Skeletal muscle satellite cell (primary cell): ENCODE results near the gene VAV2.
A peak's percentile ranks its signal among the peaks of the same experiment; 100 is the strongest.

ENCODE experiments used
- H3K27me3 ChIP-seq: 2 replicates; pipeline ENCODE4 v1.7.0; 2013; ENCODE audit warnings: low read length; ENCODE audit not compliant: control insufficient read depth, insufficient read depth
- H3K36me3 ChIP-seq: 2 replicates; pipeline ENCODE4 v1.7.0; 2013; ENCODE audit warnings: mild to moderate bottlenecking, control low read depth, low read length; ENCODE audit not compliant: insufficient read depth
- H3K4me1 ChIP-seq: 2 replicates; pipeline ENCODE4 v1.7.0; 2013; ENCODE audit warnings: low read length; ENCODE audit not compliant: control insufficient read depth, insufficient read depth
- H3K4me2 ChIP-seq: 2 replicates; pipeline ENCODE4 v1.7.0; 2013; ENCODE audit warnings: mild to moderate bottlenecking, low read length
- H3K4me3 ChIP-seq: 2 replicates; pipeline ENCODE4 v1.7.0; 2013; ENCODE audit warnings: low read length
- H3K9ac ChIP-seq: 2 replicates; pipeline ENCODE4 v1.7.0; 2013; ENCODE audit warnings: mild to moderate bottlenecking, low read depth, low read length, moderate library complexity
- H3K9me3 ChIP-seq: replicated peaks from 2 replicates; pipeline ENCODE4 v1.7.0; 2013; ENCODE audit warnings: mild to moderate bottlenecking, control low read depth, low read length

Gene VAV2

DNA sequence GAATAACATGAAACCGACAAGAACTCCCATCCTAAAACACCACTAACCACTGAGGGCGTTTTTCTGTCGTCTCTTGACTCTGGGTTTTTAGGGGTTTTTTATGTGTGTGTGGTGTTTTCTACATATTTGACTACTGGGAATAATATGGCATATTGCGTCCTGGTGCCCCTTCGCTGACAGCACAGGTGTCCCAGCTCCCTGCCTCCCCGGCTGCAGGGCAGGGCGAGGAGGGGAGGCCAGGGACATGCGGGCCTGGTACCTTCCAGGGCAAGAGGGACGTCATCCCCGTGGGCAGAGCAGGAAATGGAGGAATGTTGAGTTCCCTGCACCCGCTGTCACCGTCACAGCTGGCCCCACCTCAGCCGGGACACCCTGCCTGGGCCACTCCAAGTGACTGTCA lies 34.8 kb downstream of the VAV2 start:
- Histone ChIP-seq H3K4me1 (peaks cover 35% of the 10 kb centered on the region), H3K4me2 (peak overlapping the region; percentile 66), H3K27me3 (no peaks in the 10 kb centered on the region)

GRCh38 chr9:133956520-133957076 lies 35.5 kb downstream of the VAV2 start:
- Histone ChIP-seq H3K27me3 (no peaks in the 10 kb centered on the region), H3K4me3 (peak overlapping the region; percentile 28), H3K9ac (peak overlapping the region; percentile 43), H3K4me2 (peak overlapping the region; percentile 66), H3K4me1 (peaks cover 35% of the 10 kb centered on the region), H3K36me3 (peaks cover 3% of the 10 kb centered on the region), H3K9me3 (no peaks in the 10 kb centered on the region)

More for the DNA sequence above, 34.8 kb downstream of the VAV2 start:
- Histone ChIP-seq H3K9ac (peak overlapping the region; percentile 43), H3K4me3 (no peak overlapping the region), H3K9me3 (no peaks in the 10 kb centered on the region), H3K36me3 (no peaks in the 10 kb centered on the region)

DNA sequence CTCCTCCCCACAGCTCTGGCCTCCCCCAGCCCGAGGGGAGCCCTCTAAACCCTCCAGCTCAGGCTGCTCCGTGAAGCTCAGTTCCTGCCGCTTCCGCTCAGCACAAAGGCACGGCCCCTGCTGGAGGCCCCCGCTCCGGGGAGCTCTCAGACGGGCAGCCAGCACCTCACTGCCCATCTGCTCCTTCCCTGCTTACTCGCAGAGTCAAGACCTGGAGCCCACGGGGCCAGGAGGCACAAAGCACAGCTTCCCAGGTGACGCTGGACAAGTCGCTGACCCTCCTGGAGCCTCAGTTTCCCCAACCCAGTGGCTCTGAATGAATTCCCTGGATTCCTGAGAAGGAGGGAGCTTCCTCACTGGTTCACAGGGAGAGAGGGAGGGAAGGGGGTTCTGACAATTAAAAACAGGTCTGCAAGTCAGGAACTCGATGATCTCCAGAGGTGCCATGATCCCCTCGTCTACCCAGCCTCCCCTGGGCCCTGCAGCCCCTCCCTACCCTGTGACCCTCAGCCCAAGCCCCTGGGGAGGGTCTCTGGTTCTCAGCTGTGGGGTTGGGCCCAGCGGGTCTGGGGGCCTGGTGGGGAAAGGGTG lies 36.2 kb downstream of the VAV2 start:
- Histone ChIP-seq H3K36me3 (peaks cover 8% of the 10 kb centered on the region), H3K9ac (peak overlapping the region; percentile 43), H3K27me3 (no peaks in the 10 kb centered on the region), H3K9me3 (no peaks in the 10 kb centered on the region), H3K4me3 (peak overlapping the region; percentile 29), H3K4me2 (peak overlapping the region; percentile 66), H3K4me1 (peaks cover 37% of the 10 kb centered on the region)

- no peak overlapping the region for H3K9ac ChIP-seq
- H3K36me3 ChIP-seq: peaks cover 8% of the 10 kb centered on the region
- H3K27me3 ChIP-seq: no peaks in the 10 kb centered on the region
- peaks cover 32% of the 10 kb centered on the region for H3K4me1 ChIP-seq
- H3K4me3 ChIP-seq: no peak overlapping the region
- no peaks in the 10 kb centered on the region for H3K9me3 ChIP-seq
- no peak overlapping the region for H3K4me2 ChIP-seq
Measured at GRCh38 chr9:133954862-133955529, 37.1 kb downstream of the VAV2 start.

DNA sequence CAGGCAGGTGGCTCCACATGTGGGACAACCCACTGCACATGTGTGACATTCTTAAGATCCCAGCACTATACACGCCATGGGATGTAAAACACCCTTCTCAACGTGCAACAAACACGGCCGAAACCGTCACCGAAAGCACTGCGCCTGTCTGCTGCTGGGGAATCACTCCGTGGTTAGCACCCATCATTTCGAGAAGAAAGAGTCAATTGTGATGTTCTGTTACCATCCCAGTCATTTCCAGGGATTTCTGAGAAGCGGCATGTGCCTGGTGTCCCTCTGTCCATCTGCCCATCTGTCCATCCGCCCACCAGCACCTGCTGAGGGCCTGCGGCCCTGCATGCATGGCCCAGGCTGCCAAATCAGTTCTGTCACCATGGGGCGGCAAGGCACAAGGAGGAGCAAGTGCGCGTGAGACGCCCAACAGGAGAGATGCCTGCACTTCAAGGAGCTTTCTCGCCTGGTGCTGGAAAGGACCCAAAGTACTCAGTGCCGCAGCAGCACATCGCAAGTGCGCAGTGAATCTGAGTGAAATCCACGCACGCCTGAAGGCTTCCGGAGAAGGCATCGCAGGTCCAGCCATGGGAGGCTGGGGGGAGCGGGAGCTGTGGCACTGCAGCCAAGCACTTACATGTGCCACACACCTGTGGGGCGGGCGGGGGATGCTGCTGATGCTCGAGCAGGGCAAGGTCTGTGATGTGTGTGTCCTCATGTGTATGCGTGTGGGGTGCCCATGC lies 38.0 kb downstream of the VAV2 start:
- H3K27me3 ChIP-seq: no peaks in the 10 kb centered on the region
- no peaks in the 10 kb centered on the region for H3K9me3 ChIP-seq
- H3K4me2 ChIP-seq: no peak overlapping the region
- no peak overlapping the region for H3K9ac ChIP-seq
- H3K4me3 ChIP-seq: no peak overlapping the region
- H3K4me1 ChIP-seq: peaks cover 31% of the 10 kb centered on the region
- peaks cover 8% of the 10 kb centered on the region for H3K36me3 ChIP-seq

- Histone ChIP-seq H3K4me2 (no peak overlapping the region), H3K36me3 (peaks cover 8% of the 10 kb centered on the region), H3K4me1 (peaks cover 31% of the 10 kb centered on the region), H3K9ac (no peak overlapping the region), H3K9me3 (no peaks in the 10 kb centered on the region), H3K27me3 (no peaks in the 10 kb centered on the region), H3K4me3 (no peak overlapping the region)
Measured at GRCh38 chr9:133953621-133953975, 38.5 kb downstream of the VAV2 start.

GRCh38 chr9:133952598-133953550 lies 39.2 kb downstream of the VAV2 start:
- Histone ChIP-seq H3K4me1 (peaks cover 31% of the 10 kb centered on the region), H3K9me3 (no peaks in the 10 kb centered on the region), H3K36me3 (peaks cover 8% of the 10 kb centered on the region), H3K4me2 (no peak overlapping the region), H3K4me3 (no peak overlapping the region), H3K27me3 (no peaks in the 10 kb centered on the region), H3K9ac (no peak overlapping the region)

DNA sequence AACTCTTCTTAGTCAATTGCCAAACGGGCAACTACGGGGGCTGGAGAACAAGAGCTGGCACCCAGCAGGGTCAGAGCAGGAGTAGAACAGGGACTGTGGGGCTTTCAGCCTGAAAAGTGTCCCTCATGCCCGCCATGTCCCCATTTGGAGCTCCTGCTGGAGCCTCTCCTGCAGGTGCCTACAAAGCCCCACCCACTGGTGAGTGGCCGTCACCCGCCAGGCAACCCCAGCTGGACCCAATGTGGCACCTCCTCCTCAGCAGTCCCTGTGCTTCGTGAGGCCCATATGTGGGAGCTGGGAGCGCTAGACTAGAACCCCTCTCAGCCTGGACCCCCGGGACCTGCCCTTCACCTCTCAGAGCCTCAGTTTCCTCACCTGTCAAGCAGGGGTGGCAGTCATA lies 40.9 kb downstream of the VAV2 start:
- Histone ChIP-seq H3K9me3 (no peaks in the 10 kb centered on the region), H3K4me2 (no peak overlapping the region), H3K27me3 (no peaks in the 10 kb centered on the region), H3K36me3 (peaks cover 8% of the 10 kb centered on the region), H3K4me1 (peaks cover 18% of the 10 kb centered on the region), H3K9ac (no peak overlapping the region), H3K4me3 (no peak overlapping the region)

GRCh38 chr9:133950629-133951111 lies 41.5 kb downstream of the VAV2 start:
- no peak overlapping the region for H3K4me3 ChIP-seq
- peaks cover 12% of the 10 kb centered on the region for H3K4me1 ChIP-seq
- no peaks in the 10 kb centered on the region for H3K9me3 ChIP-seq

GRCh38 chr9:133950192-133950591 lies 41.9 kb downstream of the VAV2 start:
- Histone ChIP-seq H3K36me3 (peaks cover 8% of the 10 kb centered on the region), H3K4me1 (peaks cover 16% of the 10 kb centered on the region), H3K9me3 (no peaks in the 10 kb centered on the region), H3K9ac (no peak overlapping the region), H3K4me2 (no peak overlapping the region), H3K4me3 (no peak overlapping the region), H3K27me3 (no peaks in the 10 kb centered on the region)

More at GRCh38 chr9:133950629-133951111, 41.5 kb downstream of the VAV2 start:
- Histone ChIP-seq H3K4me2 (peak overlapping the region; percentile 19), H3K9ac (no peak overlapping the region), H3K36me3 (peaks cover 8% of the 10 kb centered on the region), H3K27me3 (no peaks in the 10 kb centered on the region)
